GM12878 (cell line): ENCODE measurements around the gene SPTBN2. TPM values are rescaled to one million over a fixed set of nuclear protein-coding genes. Genes with fewer than 3 reads are reported as not detected.

Source experiments
- BCL3 ChIP-seq: IDR thresholded peaks from 2 replicates; pipeline ENCODE4 v1.6.1; 2011; ENCODE audit warnings: borderline replicate concordance, low read depth, mild to moderate bottlenecking, moderate library complexity, low read length; ENCODE audit not compliant: insufficient read depth, poor library complexity, severe bottlenecking
- BHLHE40 ChIP-seq, 2 experiments: fragments of 450-650 bp in 1 of 2; IDR thresholded peaks; 2 replicates each; pipeline ENCODE4 v1.6.1; 2011 to 2017; ENCODE audit warnings: low read depth in 2 of 2, borderline replicate concordance in 1 of 2, improper control_type of control experiment in 1 of 2, low read length in 1 of 2, mild to moderate bottlenecking in 1 of 2
- CBX3 ChIP-seq: fragments of 200-600 bp; sonication (generic); IDR thresholded peaks from 2 replicates; pipeline ENCODE4 v1.6.1; 2016; ENCODE audit warnings: low read depth, borderline replicate concordance
- CREB1 ChIP-seq: IDR thresholded peaks from 2 replicates; pipeline ENCODE4 v1.6.1; 2012; ENCODE audit warnings: low read depth, mild to moderate bottlenecking, inconsistent platforms
- EED ChIP-seq: sonication (generic); IDR thresholded peaks from 2 replicates; pipeline ENCODE4 v1.6.1; 2016; ENCODE audit warnings: antibody characterized with exemption, low read depth
- GATAD2B ChIP-seq: fragments of 450-650 bp; conservative IDR thresholded peaks from 2 replicates; pipeline ENCODE4 v1.6.1; 2017; ENCODE audit warnings: low read depth, mild to moderate bottlenecking, moderate library complexity
- HCFC1 ChIP-seq: fragments of 150-350 bp; IDR thresholded peaks from 2 replicates; pipeline ENCODE4 v1.6.1; 2014; ENCODE audit warnings: low read length
- IKZF1 ChIP-seq: fragments of 450-650 bp; conservative IDR thresholded peaks from 2 replicates; pipeline ENCODE4 v1.6.1; 2017; ENCODE audit warnings: antibody characterized with exemption, mild to moderate bottlenecking
- IRF4 ChIP-seq: IDR thresholded peaks from 2 replicates; pipeline ENCODE4 v1.6.1; 2011; ENCODE audit warnings: low read depth, low read length
- MEF2A ChIP-seq: IDR thresholded peaks from 2 replicates; pipeline ENCODE4 v1.6.1; 2011; ENCODE audit warnings: low read depth, mild to moderate bottlenecking, low read length, moderate library complexity; ENCODE audit not compliant: insufficient read depth
- NR2F1 ChIP-seq: fragments of 450-650 bp; conservative IDR thresholded peaks from 2 replicates; pipeline ENCODE4 v1.6.1; 2017; ENCODE audit warnings: mild to moderate bottlenecking
- PAX5 ChIP-seq: IDR thresholded peaks from 2 replicates; pipeline ENCODE4 v1.6.1; 2011; ENCODE audit warnings: low read depth, low read length, borderline replicate concordance
- RB1 ChIP-seq: fragments of 450-650 bp; formaldehyde crosslinking; IDR thresholded peaks from 2 replicates; pipeline ENCODE4 v1.6.1; 2017; ENCODE audit warnings: mild to moderate bottlenecking, borderline replicate concordance
- RELA ChIP-seq: fragments of 450-650 bp; IDR thresholded peaks from 2 replicates; pipeline ENCODE4 v1.8.0; 2014; ENCODE audit warnings: borderline replicate concordance; ENCODE audit not compliant: partially characterized antibody
- RUNX3 ChIP-seq: IDR thresholded peaks from 2 replicates; pipeline ENCODE4 v1.6.1; 2012; ENCODE audit warnings: low read length, inconsistent platforms
- SKIL ChIP-seq: fragments of 450-650 bp; IDR thresholded peaks from 2 replicates; pipeline ENCODE4 v1.6.1; 2017; ENCODE audit warnings: mild to moderate bottlenecking, low read depth, inconsistent platforms; ENCODE audit not compliant: poor library complexity, severe bottlenecking
- TBL1XR1 ChIP-seq: IDR thresholded peaks from 2 replicates; pipeline ENCODE4 v1.6.1; 2012; ENCODE audit warnings: low read depth, low read length, improper control_type of control experiment
- ZBTB40 ChIP-seq: fragments of 450-650 bp; IDR thresholded peaks from 2 replicates; pipeline ENCODE4 v1.6.1; 2016; ENCODE audit warnings: mild to moderate bottlenecking, moderate library complexity, borderline replicate concordance
- ZNF592 ChIP-seq: fragments of 450-650 bp; IDR thresholded peaks from 2 replicates; pipeline ENCODE4 v1.6.1; 2017; ENCODE audit warnings: mild to moderate bottlenecking, moderate library complexity
- polyA plus RNA-seq, 11 experiments: library from polyadenylated mRNA; depleted of rRNA in 4 of 11; unstranded in 6 of 11; stranded (reverse) in 5 of 11; fragments of >200 nt; fragmentation: Nextera tagmentation in 4 of 11; fragmentation: Illumina TruSeq in 1 of 11; extraction: Ambion mirVana in 4 of 11; extraction: Trizol in 1 of 11; gene quantifications; 1 replicate in 1 of 11; 2 replicates in 10 of 11; pipeline versions ENCODE4 v1.2.1 to v1.2.3, GENCODE V29; 2011 to 2016; ENCODE audit warnings: inconsistent platforms in 2 of 11, missing spikeins in 2 of 11, low read depth in 1 of 11
- total RNA-seq, 4 experiments: library from RNA; depleted of rRNA in 3 of 4; stranded (reverse); fragments of >200 nt in 3 of 4; fragmentation: Illumina TruSeq in 1 of 4; extraction: Trizol in 1 of 4; gene quantifications; 2 replicates each; pipeline versions ENCODE4 v1.2.1 to v1.2.3, GENCODE V29; 2013 to 2021

Gene SPTBN2
- total and polyA plus RNA-seq, 10 of the 15 experiments (the other 5 are each of a cell fraction or from before 2014, with no cell fraction given): 0.38 to 1.0 (median 0.69) TPM; not detected in 5

GRCh38 chr11:66694732-66695207 lies 34.2 kb downstream of the SPTBN2 start (continued):
- TF ChIP-seq MEF2A (no peak), CREB1 (0 out of 2 replicates have a peak, but pooled peaks have one; percentile 26), IRF4 (peak; percentile 37; the same call in 1 of the 2 replicates), ZBTB40 (no peak), PAX5 (no peak), SKIL (peak; percentile 42), GATAD2B (0 out of 2 replicates have a peak, but pooled peaks have one; percentile 30), HCFC1 (0 out of 2 replicates have a peak, but pooled peaks have one; percentile 23), IKZF1 (peak; percentile 69), ZNF592 (no peak), BCL3 (no peak), RELA (peak; percentile 96), TBL1XR1 (peak; percentile 33; the same call in 1 of the 2 replicates), EED (peak; percentile 73), BHLHE40 (IDR thresholded peaks at IDR 0.05; ENCODE audit: borderline replicate concordance in 1 of 2, low read depth in 2 of 2, low read length in 1 of 2) (0 out of 4 replicates have a peak, but pooled peaks of 1 of the 2 experiments have one; percentile 22), CBX3 (no peak), RUNX3 (peak; percentile 62), NR2F1 (peak; percentile 70), RB1 (peak; percentile 86)
